ENCODE measurements around the gene CIRBP. TPM values are rescaled to one million over a fixed set of nuclear protein-coding genes. Genes with fewer than 3 reads are reported as not detected.

The CIRBP gene
- total and polyA plus RNA-seq, 2 donors (not counting 1 experiment from before 2014, with no cell fraction given): 104 to 298 TPM

GRCh38 chr19:1238369-1239303 is 30.5 kb upstream of the CIRBP start:
- no peak for DNase-seq (ENCODE audit: low read depth in 2 of 2)
- Histone ChIP-seq H3K4me1 (ENCODE audit: control insufficient read depth, extremely low read depth, insufficient read depth, low read length) (peaks cover 12% of the 10 kb centered on the region), H3K27ac (ENCODE audit: insufficient read depth, low read length) (no peak overlapping the region), H4K20me1 (ENCODE audit: control insufficient read depth, extremely low read depth, insufficient read depth, low read length) (no peaks in the 10 kb centered on the region), H3K9ac (ENCODE audit: insufficient read depth, low read length) (peak overlapping the region; percentile 42), H3K36me3 (ENCODE audit: control insufficient read depth, insufficient read depth, low read length) (peaks cover 13% of the 10 kb centered on the region), H3K79me2 (ENCODE audit: control insufficient read depth, insufficient read depth, low read length) (peaks cover 16% of the 10 kb centered on the region), H3K4me3 (replicated peaks in 1 of 4; ENCODE audit: control extremely low read depth in 1 of 4, insufficient read depth in 1 of 4, low read depth in 3 of 4, low read length in 4 of 4) (peak overlapping the region in 3 of 4 experiments; percentile 15 to 46 (median 29)), H3K4me2 (ENCODE audit: extremely low read depth, insufficient read depth, low read length) (no peak overlapping the region), H3K27me3 (ENCODE audit: control insufficient read depth, insufficient read depth, low read length) (no peaks in the 10 kb centered on the region), H3K9me3 (ENCODE audit: control insufficient read depth, insufficient read depth, low read depth, low read length) (no peaks in the 10 kb centered on the region), H2AFZ (ENCODE audit: low read length) (no peak overlapping the region)
- no peak for TF ChIP-seq EZH2 (IDR thresholded peaks at IDR 0.05; ENCODE audit: low read length, missing control alignments)
- TF ChIP-seq CTCF (conservative IDR thresholded peaks at IDR 0.05 in 1 of 2, IDR thresholded peaks at IDR 0.05 in 1 of 2; ENCODE audit: low read depth in 1 of 2, low read length in 2 of 2): no peak

- H3K4me1 ChIP-seq (ENCODE audit: control insufficient read depth, extremely low read depth, insufficient read depth, low read length): peaks cover 12% of the 10 kb centered on the region
- peaks cover 22% of the 10 kb centered on the region for H3K79me2 ChIP-seq (ENCODE audit: control insufficient read depth, insufficient read depth, low read length)
Measured at GRCh38 chr19:1239420-1239795, 29.7 kb upstream of the CIRBP start.

More at GRCh38 chr19:1239420-1239795, 29.7 kb upstream of the CIRBP start:
- H3K36me3 ChIP-seq (ENCODE audit: control insufficient read depth, insufficient read depth, low read length): peaks cover 10% of the 10 kb centered on the region
- H2AFZ ChIP-seq (ENCODE audit: low read length): no peak overlapping the region
- peak overlapping the region; percentile 81 for H3K27ac ChIP-seq (ENCODE audit: insufficient read depth, low read length)
- H3K27me3 ChIP-seq (ENCODE audit: control insufficient read depth, insufficient read depth, low read length): no peaks in the 10 kb centered on the region
- no peak overlapping the region for H3K4me2 ChIP-seq (ENCODE audit: extremely low read depth, insufficient read depth, low read length)
- TF ChIP-seq CTCF (conservative IDR thresholded peaks at IDR 0.05 in 1 of 2, IDR thresholded peaks at IDR 0.05 in 1 of 2; ENCODE audit: low read depth in 1 of 2, low read length in 2 of 2): no peak
- no peak for TF ChIP-seq EZH2 (IDR thresholded peaks at IDR 0.05; ENCODE audit: low read length, missing control alignments)
- no peaks in the 10 kb centered on the region for H3K9me3 ChIP-seq (ENCODE audit: control insufficient read depth, insufficient read depth, low read depth, low read length)
- H4K20me1 ChIP-seq (ENCODE audit: control insufficient read depth, extremely low read depth, insufficient read depth, low read length): no peaks in the 10 kb centered on the region
- H3K9ac ChIP-seq (ENCODE audit: insufficient read depth, low read length): no peak overlapping the region
- no peak overlapping the region for H3K4me3 ChIP-seq (replicated peaks in 1 of 4; ENCODE audit: control extremely low read depth in 1 of 4, insufficient read depth in 1 of 4, low read depth in 3 of 4, low read length in 4 of 4)
- DNase-seq (ENCODE audit: low read depth in 2 of 2): no peak
